GM18507 (cell line): Measurements from ENCODE around the gene DPY19L2.
"Not testable (repeated sequence)": the region's sequence is repeated elsewhere in the genome, so short reads cannot be mapped to it uniquely, and the experiment has no call there.

ENCODE experiments used
- DNase-seq: peaks from one replicate; pipeline ENCODE4 v3.0.0; 2011; ENCODE audit warnings: low read depth; ENCODE audit not compliant: insufficient read length; ENCODE audit errors: extremely low spot score
- FAIRE-seq: peaks from 2 replicates; lab custom pipeline; 2011; peaks lifted over from hg19 to GRCh38; lab: Jason Lieb, UNC

DPY19L2 gene

DNA sequence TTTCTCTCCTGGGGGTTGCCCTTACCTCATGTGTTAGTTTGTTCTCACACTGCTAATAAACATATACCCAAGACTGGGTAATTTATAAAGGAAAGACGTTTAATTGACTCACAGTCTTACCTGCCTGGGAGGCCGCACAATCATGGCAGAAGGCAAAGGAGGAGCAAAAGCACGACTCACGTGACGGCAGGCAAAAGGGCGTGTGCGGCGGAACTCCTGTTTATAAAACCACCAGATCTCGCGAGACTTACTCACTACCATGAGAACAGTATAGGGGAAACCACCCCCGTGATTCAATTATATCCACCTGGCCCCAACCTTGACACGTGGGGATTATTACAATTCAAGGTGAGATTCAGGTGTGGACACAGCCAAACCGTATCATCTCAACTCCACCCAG, 116.9 kb downstream of the DPY19L2 start:
- FAIRE-seq, DNase-seq: not testable (repeated sequence)

DNA sequence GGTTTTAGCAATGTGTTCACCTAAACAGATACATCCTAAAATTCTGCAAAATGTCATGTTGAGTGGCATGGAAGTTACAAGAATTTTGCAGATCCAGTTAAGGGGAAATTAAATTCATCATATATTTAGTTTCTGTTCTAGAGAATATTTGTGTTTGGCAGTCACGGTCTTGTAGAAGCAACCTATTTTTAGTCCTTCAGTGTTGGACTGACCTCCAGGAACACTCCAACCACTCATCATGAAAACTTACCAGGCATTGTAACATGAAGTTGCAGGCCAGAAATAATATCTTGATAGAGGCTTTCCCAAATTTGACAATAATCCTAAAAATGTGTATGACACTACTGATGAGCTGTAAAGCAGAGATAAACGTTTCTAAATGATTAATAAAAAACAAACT, 119.3 kb downstream of the DPY19L2 start:
- DNase-seq, FAIRE-seq: not testable (repeated sequence)

DNA sequence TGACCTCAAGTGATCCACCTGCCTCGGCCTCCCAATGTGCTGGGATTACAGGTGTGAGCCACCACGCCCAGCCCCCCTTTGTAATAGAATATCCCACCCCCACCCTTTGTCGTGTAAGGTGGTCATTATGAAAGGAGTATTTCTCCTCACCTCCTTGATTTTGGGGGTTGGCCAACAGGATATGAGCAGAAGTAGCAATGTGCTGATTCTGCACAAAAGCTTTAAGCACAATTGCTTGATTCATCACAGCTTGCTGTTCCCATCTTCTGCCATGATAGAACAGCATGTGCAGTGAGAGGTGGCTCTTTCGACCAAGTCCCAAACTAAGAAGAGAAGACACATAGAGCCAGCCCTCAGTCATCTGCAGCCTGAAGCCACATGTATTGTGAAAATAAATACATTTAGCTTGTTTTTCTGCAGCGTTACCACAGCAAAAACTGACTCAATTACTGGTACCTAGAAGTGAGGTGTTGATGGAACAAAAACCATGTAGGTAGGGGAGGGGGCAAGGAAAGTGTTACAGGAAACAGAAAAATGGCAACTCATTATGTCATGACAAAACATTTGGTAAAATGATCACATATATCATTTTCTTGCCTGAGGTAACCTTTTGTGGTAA, 122.9 kb downstream of the DPY19L2 start:
- not testable (repeated sequence) for FAIRE-seq

DNA sequence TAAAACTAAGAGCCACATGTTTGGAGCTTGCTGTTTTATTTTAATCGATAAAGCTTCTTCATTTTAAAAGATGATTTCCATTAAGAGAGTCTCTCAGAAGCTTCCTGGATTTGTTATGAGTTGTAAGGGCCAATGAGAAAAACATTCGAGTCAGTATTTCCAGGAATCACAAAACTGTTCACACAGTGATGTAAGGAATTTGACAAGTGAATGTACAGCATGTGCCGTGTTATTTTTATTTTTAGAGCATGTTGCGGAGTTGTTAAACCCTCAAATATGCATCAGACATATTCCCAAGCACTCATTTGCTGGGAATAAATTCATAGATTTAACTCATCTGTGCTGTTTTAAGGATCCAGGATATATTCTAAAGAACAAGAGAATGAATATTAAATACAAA, 129.6 kb downstream of the DPY19L2 start:
- not testable (repeated sequence) for DNase-seq, FAIRE-seq

More for the DNA sequence above, 122.9 kb downstream of the DPY19L2 start:
- not testable (repeated sequence) for DNase-seq

DNA sequence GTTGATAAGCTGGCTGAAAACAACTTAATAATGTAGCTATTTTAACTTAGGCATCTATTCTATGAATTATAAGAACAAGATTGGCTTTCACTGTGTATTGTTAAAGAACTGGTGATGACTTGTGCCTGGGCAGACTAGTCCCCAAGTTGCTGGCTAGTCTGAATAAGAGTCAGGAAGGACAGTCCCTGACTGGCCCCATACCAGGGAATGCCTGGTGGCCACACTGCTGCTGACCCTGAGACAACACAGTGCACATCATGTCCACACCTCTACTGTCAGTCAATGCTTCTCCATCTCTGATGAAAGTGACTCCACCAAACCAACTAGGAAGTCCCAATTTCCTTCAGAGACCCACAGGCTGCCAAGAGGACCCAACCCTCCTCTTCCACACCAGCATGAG, 130.5 kb downstream of the DPY19L2 start:
- not testable (repeated sequence) for DNase-seq, FAIRE-seq

DNA sequence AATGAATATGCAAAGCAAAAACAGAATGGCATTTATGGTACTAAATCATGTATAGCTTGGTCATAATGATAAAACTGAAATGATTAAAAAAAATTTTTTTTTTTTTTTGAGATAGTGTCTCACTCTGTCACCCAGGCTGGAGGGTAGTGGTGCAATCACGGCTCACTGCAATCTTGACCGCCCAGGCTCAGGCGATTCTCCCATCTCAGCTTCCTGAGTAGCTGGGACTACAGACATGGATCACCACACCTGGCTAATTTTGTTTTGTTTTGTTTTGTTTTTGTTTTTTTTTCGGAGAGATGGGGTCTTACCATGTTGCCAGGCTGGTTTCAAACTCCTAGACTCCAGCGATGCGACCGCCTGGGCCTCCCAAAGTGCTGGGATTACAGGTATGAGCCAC, 138.7 kb downstream of the DPY19L2 start:
- FAIRE-seq, DNase-seq: not testable (repeated sequence)

DNA sequence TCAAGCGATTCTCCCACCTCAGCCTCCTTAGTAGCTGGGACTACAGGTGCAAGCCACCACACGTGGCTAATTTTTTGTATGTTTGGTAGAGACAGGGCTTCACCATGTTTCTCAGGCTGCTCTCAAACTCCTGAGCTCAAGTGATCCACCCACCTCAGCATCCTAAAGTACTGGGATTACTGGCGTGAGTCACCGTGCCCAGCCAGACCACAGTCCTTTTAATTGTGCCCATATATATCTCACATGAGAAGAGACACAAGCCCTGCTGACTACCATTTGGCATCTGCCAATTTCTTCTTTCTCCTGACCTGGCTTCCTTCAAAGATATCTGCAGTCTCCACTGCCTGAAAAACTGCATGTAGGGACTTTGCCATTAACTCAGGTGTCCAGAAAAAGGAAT, 142.5 kb downstream of the DPY19L2 start:
- DNase-seq (no peak), FAIRE-seq (no peak)

DNA sequence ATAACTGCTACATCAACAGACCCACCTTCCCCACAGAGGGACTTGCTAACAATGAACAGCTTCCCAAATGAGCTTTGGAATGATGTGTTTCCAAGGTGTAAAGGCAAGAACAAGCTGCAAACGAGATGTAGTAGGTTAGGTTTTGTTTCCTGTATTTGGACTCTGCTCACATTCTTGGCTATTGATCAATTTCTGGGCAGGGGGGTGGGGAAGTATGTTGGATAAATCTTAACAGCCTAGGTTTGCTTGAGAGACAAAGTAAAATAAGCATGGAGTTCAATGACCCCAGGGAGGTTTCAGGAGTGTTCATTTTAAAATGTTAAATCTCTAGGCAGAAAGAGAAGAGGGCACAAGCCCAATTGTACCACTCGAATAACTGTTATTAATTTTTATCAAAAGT, 146.6 kb downstream of the DPY19L2 start:
- no peak for FAIRE-seq

More for the DNA sequence above, 146.6 kb downstream of the DPY19L2 start:
- no peak for DNase-seq
